HG02642 (cell line): ENCODE results near the gene SNTA1.
"Not testable (repeated sequence)": the region's sequence is repeated elsewhere in the genome, so short reads cannot be mapped to it uniquely, and the experiment has no call there.

ENCODE experiments used
- ATAC-seq: cut with Tn5 transposase; IDR thresholded peaks from one replicate; pipeline ENCODE4 v1.9.1; 2021; ENCODE audit warnings: mild to moderate bottlenecking; ENCODE audit not compliant: unreplicated experiment, poor library complexity

Gene SNTA1

GRCh38 chr20:33443512-33444239, at the start of gene SNTA1:
Gene SNTA1, minus strand, starts transcription at chr20:33443763. Its CDS starts 143 bp downstream, at chr20:33443620.
- peak; percentile 75 for ATAC-seq

GRCh38 chr20:33490934-33491656, 47.5 kb upstream of the SNTA1 start:
- ATAC-seq = no peak

- peak; percentile 59 for ATAC-seq
These were observed 46.7 kb upstream of the SNTA1 start, which contains the start of gene CBFA2T2 for GRCh38 chr20:33490023-33490933. Gene CBFA2T2, plus strand, starts transcription at chr20:33490096. Its CDS starts 172 bp downstream, at chr20:33490268.

GRCh38 chr20:33489495-33490022, 46.0 kb upstream of the SNTA1 start:
- ATAC-seq = peak; percentile 97

DNA sequence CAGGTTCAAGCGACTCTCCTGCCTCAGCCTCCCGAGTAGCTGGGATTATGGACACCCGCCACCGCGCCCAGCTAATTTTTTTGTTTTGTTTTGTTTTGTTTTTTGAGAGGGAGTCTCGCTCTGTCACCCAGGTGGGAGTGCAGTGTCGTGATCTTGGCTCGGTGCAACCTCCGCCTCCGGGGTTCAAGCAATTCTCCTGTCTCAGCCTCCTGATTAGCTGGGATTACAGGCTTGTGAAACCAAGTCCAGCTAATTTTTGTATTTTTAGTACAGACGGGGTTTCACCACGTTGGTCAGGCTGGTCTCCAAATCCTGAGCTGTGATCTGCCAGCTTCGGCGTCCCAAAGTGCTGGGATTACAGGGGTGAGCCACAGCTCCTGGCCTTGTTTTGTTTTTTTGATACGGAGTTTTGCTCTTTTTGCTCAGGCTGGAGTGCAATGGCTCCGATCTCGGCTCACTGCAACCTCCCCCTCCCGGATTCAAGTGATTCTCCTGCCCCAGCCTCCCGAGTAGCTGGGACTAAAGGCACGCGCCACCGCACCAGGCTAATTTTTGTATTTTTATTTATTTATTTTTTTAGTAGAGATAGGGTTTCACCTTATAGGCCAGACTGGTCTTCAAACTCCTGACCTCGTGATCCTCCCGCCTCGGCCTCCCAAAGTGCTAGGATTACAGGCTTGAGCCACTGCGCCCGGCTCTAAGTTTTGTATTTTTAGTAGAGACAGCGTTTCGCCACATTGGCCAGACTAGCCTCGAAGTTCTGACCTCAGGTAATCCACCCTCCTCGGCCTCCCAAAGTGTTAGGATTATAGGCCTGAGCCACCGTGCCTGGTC, 45.3 kb upstream of the SNTA1 start:
- ATAC-seq = not testable (repeated sequence)

- ATAC-seq = no peak
These were observed 44.6 kb upstream of the SNTA1 start for GRCh38 chr20:33488201-33488600.

DNA sequence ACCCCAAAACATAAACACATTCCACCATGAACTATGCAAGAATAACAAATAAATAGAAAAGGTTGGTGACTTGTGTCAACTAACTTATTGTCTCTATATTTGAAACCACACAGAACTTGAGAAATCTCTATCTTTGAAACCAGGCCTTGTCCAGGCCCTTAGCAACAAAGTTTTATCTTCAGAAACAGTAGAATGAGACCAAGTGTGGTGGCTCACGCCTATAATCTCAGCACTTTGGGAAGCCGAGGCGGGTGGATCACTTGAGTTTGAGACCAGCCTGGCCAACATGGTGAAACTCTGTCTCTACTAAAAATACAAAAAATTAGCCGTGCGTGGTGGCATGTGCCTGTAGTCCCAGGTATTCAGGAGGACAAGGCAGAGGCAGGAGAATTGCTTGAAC, 39.6 kb upstream of the SNTA1 start:
- ATAC-seq = not testable (repeated sequence)

- ATAC-seq = no peak
These were observed 39.0 kb upstream of the SNTA1 start for GRCh38 chr20:33482581-33482980.

GRCh38 chr20:33481431-33481941, 37.9 kb upstream of the SNTA1 start:
- no peak for ATAC-seq

- ATAC-seq = no peak
These were observed 36.5 kb upstream of the SNTA1 start for GRCh38 chr20:33480048-33480447.

DNA sequence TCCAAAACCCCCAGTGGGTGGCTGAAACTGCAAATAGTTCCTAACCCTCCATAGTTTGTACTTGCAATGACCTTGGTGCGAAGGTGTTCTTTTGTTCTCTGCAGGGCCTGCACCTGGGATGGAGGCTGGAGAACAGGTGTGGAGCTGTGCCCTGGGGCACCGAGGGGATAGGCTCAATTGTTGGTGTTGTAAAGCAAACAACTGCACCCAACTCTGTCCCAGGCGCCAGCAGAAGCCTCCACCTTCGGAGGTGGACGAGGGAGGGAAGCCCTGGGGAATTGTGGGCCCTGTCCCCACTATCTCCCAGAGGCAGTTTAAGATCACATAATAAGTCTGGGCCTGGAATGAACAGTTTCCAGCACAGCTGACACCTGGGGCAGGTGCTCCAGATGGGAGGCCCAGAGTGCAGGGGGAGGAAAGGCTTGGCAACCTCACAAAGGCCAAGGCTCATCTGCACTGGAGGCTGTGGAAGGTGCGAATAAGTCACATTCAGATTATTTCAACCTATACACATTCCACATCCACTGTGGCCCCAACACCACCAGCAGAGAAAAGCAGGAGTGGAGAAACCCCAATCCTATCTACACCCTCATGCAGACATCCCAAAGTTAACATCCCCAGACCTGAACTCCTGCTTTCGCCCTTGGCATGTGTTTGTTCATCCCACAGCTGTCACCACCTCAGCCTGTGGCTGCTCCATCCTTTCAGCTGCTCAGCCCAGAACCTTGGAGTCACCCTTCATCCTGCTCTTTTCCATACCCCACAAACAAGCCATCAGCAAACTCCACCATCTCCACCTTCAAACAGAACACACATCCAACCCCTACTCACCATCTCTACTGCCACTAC, 34.0 kb upstream of the SNTA1 start:
- ATAC-seq = no peak

GRCh38 chr20:33475381-33476152, 32.0 kb upstream of the SNTA1 start:
- ATAC-seq = no peak

GRCh38 chr20:33474963-33475362, 31.4 kb upstream of the SNTA1 start:
- no peak for ATAC-seq

- no peak for ATAC-seq
These were observed 30.7 kb upstream of the SNTA1 start for GRCh38 chr20:33474097-33474873.

GRCh38 chr20:33472868-33473435, 29.4 kb upstream of the SNTA1 start:
- no peak for ATAC-seq

- no peak for ATAC-seq
These were observed 27.3 kb upstream of the SNTA1 start for GRCh38 chr20:33470866-33471265.

GRCh38 chr20:33470457-33470856, 26.9 kb upstream of the SNTA1 start:
- ATAC-seq = no peak
